Chondrocyte (in vitro differentiated cells): ENCODE measurements around the gene CADM1. TPM values are rescaled to one million over a fixed set of nuclear protein-coding genes. Genes with fewer than 3 reads are reported as not detected.

Experiments
- DNase-seq: peaks from one replicate; pipeline ENCODE4 v3.0.0; 2021; ENCODE audit warnings: mixed read lengths, low spot score
- H3K27ac Mint-ChIP-seq: one replicate; pipeline ENCODE4 v1.8.0; 2021; ENCODE audit warnings: mild to moderate bottlenecking, moderate library complexity, mixed read lengths; ENCODE audit not compliant: unreplicated experiment
- H3K27me3 Mint-ChIP-seq: 2 replicates; pipeline ENCODE4 v1.8.0; 2021; ENCODE audit warnings: low read depth, mixed read lengths
- H3K36me3 Mint-ChIP-seq: 2 replicates; pipeline ENCODE4 v1.8.0; 2021; ENCODE audit warnings: low read depth, mixed read lengths
- H3K4me1 Mint-ChIP-seq: 2 replicates; pipeline ENCODE4 v1.8.0; 2021; ENCODE audit warnings: low read depth, mild to moderate bottlenecking, mixed read lengths
- H3K4me3 Mint-ChIP-seq: one replicate; pipeline ENCODE4 v1.8.0; 2021; ENCODE audit warnings: mild to moderate bottlenecking, moderate library complexity, mixed read lengths; ENCODE audit not compliant: unreplicated experiment
- H3K9me3 Mint-ChIP-seq: 2 replicates; pipeline ENCODE4 v1.8.0; 2021; ENCODE audit warnings: low read depth, mixed read lengths
- total RNA-seq: library from RNA; stranded (reverse); gene quantifications from 3 replicates; pipeline ENCODE4 v1.2.1, GENCODE V29; 2021
- TF ChIP-seq, protein P1 (sequence below): fragments of 200-600 bp; sonication (generic); IDR thresholded peaks from 2 replicates; pipeline ENCODE4 v1.5.0; 2021; ENCODE audit warnings: antibody characterized with exemption, mild to moderate bottlenecking, moderate library complexity

Gene CADM1
- total RNA-seq, 1 donor from 2014 or later = 29.0 TPM

- DNase-seq = no peak
- H3K27ac Mint-ChIP-seq = no peak overlapping the region
These were observed 157.1 kb downstream of the CADM1 start for GRCh38 chr11:115347106-115347505.

DNA sequence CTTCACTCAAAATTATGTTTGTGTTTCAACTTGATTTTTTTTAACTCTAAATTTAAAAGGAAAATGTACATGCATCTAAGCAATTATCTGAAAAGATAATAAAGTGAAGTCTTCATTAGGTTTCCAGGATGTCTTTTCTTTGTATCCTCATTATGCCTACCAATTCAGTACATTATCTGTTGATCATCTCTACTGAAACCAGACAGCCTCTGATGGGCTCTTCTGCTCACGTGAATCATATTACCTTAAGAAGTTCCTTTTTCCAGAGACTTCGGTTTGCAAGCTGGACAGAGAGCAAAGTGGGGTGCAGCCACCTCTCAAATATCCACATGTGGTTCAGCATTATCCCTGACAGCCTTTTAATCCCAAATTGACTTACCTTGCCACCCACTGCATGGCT, 158.4 kb downstream of the CADM1 start:
- DNase-seq = no peak
- TF ChIP-seq, protein P1, sequence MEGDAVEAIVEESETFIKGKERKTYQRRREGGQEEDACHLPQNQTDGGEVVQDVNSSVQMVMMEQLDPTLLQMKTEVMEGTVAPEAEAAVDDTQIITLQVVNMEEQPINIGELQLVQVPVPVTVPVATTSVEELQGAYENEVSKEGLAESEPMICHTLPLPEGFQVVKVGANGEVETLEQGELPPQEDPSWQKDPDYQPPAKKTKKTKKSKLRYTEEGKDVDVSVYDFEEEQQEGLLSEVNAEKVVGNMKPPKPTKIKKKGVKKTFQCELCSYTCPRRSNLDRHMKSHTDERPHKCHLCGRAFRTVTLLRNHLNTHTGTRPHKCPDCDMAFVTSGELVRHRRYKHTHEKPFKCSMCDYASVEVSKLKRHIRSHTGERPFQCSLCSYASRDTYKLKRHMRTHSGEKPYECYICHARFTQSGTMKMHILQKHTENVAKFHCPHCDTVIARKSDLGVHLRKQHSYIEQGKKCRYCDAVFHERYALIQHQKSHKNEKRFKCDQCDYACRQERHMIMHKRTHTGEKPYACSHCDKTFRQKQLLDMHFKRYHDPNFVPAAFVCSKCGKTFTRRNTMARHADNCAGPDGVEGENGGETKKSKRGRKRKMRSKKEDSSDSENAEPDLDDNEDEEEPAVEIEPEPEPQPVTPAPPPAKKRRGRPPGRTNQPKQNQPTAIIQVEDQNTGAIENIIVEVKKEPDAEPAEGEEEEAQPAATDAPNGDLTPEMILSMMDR = no peak
- Mint-ChIP-seq H3K27ac (no peak overlapping the region), H3K36me3 (no peaks in the 10 kb centered on the region), H3K4me1 (no peaks in the 10 kb centered on the region), H3K9me3 (no peaks in the 10 kb centered on the region), H3K27me3 (no peaks in the 10 kb centered on the region), H3K4me3 (no peak overlapping the region)

More at GRCh38 chr11:115347106-115347505, 157.1 kb downstream of the CADM1 start:
- Mint-ChIP-seq H3K9me3 (no peaks in the 10 kb centered on the region), H3K4me3 (no peak overlapping the region), H3K27me3 (no peaks in the 10 kb centered on the region), H3K36me3 (no peaks in the 10 kb centered on the region), H3K4me1 (peaks cover under 1% of the 10 kb centered on the region)
- TF ChIP-seq, protein P1 = no peak

DNA sequence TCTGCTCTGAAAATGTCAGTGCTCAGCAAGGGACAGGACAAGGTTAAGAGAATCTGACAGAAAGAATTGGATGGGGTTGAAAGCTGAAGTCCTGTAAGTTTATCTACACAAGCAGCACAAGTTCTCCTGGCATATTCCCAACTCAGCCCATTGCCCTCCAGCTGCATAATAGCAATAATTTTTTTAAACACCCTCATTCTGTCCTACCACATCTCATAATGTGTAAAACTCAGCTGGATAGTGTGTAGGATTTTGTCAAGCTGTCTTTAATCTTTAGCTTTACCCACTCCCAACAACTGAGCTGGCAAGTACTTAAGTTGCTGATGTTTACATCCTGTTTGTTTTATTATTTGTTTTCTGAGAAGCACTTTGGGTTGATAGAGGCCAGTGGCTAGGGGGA, 158.9 kb downstream of the CADM1 start:
- Mint-ChIP-seq H3K27me3 (no peaks in the 10 kb centered on the region), H3K4me3 (no peak overlapping the region), H3K36me3 (no peaks in the 10 kb centered on the region), H3K9me3 (no peaks in the 10 kb centered on the region), H3K4me1 (no peaks in the 10 kb centered on the region), H3K27ac (no peak overlapping the region)
- TF ChIP-seq, protein P1 = no peak
- DNase-seq = no peak

DNA sequence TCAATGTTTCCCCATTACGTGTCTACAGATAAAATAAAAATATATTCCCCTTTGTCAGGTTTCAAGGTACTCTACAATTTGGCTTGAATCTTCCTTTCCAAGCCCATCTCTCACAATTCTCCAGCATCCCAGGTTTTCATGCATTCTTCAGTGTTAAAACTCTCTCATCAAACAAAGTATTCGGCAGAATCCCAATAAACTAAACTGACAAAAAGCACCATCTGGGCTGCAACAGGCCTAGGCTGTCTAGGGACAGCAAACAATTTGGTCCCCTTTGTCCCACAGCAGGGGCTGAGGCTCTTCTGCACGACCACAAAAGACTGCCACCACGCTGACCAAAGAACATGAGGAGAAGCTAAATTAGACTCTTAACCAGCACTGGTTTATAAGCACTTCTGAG, 159.4 kb downstream of the CADM1 start:
- no peak for DNase-seq
- Mint-ChIP-seq H3K27me3 (no peaks in the 10 kb centered on the region), H3K36me3 (no peaks in the 10 kb centered on the region), H3K9me3 (no peaks in the 10 kb centered on the region), H3K4me1 (no peaks in the 10 kb centered on the region), H3K4me3 (no peak overlapping the region), H3K27ac (no peak overlapping the region)
- TF ChIP-seq, protein P1 = no peak

- TF ChIP-seq, protein P1 = no peak
- Mint-ChIP-seq H3K4me3 (no peak overlapping the region), H3K27me3 (peaks cover 2% of the 10 kb centered on the region), H3K4me1 (no peaks in the 10 kb centered on the region), H3K36me3 (no peaks in the 10 kb centered on the region), H3K9me3 (no peaks in the 10 kb centered on the region), H3K27ac (no peak overlapping the region)
- no peak for DNase-seq
These were observed 162.1 kb downstream of the CADM1 start for GRCh38 chr11:115342142-115342541.
